22Rv1 (cell line): ENCODE measurements around the gene IFNE.

Experiments used
- CTCF ChIP-seq: fragments of 450-650 bp; IDR thresholded peaks from 2 replicates; pipeline ENCODE4 v1.5.1; 2017; ENCODE audit warnings: mild to moderate bottlenecking
- ZFX ChIP-seq: fragments of 450-650 bp; IDR thresholded peaks from 2 replicates; pipeline ENCODE4 v1.6.1; 2017; ENCODE audit warnings: antibody characterized with exemption, borderline replicate concordance

- TF ChIP-seq CTCF (no peak), ZFX (no peak)
Observed at GRCh38 chr9:21461377-21461776, 20.7 kb downstream of the IFNE start.
